NCI-H187 treated with DMSO at 0.1 percent for 48 hours (cell line): ENCODE measurements around the gene ABCA7.

Experiments
- DNase-seq: peaks from one replicate; lab custom pipeline; 2025; lab: John Stamatoyannopoulos, UW

ABCA7 gene

DNA sequence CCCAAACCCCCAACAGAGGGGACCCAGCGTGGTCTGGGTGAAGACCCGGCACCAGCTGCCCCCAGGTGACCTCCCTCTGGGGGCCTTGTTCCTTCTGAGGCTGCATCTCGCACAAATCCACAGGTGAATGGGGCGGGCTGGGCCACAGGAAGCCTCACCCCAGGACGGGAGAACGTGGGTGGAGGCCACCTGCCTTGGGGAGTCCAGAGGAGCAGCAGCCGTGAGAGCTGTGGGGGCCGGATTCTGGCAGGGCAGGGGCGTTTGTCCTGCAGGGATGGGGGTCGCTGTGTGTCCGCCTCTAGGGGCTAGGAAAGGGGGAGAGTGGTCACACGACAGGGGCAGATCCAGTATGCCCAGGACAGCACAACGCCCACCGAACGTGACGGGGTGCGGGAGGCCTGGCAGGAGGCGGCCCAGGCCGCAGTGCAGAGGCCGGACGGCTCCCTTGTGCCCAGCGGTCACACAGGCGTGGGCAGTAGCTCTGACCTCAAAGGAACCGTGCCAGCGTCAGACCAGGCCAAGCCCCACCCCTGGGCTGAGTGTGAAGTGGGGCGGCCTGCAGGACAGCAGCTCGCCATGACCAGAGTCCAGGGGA, 48.6 kb downstream of the ABCA7 start:
- no peak for DNase-seq

DNA sequence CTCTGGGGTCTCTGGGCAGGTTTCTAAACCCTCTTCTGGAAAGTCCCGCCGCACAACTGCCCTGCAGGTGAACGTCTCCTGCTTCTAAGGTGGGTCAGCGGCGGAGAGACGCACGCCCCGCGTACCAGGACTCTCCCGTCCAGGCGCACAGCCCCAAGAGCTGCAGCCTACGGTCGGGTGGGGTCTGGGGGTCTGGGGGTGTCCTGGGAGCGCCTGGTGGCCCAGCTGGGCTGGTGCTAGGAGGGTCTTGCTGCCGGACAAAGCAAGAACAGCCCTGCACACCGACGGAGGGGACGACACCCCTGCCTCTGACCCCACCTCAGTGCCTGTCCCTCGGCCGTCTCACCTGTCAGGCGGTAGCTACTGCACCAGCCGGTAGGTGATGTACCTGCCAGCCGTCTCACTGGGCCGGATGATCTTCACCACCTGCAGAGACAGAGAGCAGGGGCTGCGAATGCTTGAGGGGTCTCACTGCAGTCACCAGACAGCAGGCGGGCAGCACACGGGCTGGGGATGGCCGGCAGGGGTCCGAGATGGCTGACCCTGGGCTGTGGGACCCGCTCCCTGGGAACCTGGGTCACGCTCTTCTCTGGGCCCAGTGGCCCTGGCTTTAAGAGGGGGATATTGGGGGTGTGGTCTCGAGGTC, 49.3 kb downstream of the ABCA7 start:
- no peak for DNase-seq

DNA sequence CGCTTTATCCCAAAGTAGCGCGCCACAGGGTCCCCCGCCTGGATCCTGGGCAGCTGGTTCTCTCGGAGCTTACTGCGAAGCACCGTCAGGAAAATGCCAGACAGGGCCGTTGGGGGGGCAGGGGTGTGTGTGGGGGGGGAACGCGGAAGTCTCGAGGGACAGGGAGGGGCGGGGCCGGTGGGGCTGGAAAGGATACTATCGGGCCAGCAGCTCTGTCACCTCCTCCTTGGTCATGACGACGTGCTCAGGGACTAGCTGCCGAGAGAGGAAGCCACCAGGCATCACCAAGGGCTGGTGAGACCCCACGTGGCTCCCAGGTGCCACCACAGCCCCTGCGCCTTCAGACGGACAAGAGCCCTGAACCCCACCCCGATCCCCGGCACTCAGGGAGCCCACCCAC, 50.0 kb downstream of the ABCA7 start:
- DNase-seq, result no peak

DNA sequence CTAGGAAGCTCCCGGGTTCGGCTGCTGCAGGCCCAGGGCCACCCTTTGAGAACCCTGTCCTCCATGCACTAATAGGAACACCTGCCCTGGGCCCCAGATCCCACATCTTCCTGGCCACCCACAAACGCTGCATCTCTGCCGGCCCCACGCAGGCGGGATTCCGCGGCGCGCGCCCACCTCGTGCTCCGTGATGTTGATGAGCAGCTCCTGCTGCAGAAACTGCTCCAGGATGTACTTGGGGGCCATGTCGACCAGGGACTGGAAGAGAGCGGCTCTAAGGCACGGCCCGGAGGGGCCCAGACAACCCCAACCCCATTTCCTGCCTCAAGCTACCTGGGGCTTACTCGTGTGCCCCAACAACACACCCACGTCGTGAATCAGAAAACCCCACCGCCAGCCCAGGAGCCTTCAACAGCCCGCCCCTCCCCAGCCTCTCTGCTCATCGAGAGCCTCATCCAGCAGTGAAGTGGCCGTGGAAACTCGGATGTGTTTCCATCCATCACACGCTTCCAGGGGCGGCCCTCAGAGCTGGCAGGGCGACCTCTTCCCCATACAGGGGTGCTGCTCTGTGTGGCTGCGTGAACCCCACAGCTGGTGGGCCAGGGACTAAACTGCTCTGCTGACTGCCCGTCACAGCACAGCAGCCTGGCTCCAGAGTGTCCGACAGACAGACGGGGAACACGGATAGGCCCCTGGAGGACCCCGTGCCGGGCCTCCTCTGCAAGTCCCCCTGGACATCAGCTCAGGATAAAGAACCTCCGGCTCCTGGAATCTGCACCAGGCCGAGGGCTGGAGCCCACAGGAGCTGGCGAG, 51.0 kb downstream of the ABCA7 start:
- DNase-seq, result no peak

DNA sequence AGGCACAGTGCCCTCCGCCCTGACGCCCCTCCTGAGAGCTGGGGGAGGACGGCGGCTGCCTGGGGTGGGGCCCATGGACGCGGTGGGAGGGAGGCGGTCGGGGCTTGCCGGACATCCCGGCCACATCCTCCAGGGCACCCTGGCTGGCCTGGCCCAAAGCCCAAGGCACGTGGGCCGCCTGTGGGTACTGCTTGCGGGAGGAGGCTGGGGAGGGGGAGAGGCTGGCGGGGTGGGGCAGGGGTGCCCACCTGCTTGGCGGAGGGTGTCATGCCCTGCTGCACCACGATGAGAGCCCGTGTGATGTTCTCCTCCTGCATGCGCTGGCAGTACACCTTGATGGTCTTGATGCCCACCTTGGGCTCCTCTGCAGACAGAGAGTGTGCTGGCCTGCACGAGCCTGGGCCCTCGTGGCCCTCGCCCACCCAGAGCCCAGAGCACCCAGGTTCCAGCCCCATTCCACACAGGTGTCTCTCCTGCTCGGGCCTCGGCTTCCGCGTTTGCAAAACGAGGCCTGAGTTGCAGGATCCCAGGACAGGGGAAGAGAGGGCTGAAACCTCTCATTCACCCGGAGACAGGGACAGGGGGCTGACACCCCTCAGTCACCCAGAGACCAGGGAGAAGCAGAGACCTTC, 51.8 kb downstream of the ABCA7 start:
- no peak for DNase-seq

DNA sequence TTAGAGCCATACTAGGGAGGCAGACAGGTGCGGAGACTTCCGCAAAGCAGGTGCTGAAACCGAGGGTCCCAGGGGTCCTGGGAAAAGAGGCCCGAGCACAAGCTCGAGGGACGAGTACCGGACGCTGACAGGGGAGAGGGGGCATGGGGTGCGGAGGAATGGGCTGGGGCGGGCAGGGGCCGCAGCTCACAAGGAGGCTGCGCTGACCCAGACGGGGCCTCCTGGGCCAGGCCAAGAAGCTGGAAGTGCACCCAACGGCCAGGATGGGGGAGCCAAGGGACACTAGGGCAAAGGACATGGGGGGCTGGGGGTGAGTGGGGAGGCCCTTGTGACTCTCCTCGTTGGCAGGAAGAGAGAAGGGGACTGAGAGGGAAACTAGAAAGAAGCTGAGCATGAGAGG, 53.4 kb downstream of the ABCA7 start:
- DNase-seq, result no peak

DNA sequence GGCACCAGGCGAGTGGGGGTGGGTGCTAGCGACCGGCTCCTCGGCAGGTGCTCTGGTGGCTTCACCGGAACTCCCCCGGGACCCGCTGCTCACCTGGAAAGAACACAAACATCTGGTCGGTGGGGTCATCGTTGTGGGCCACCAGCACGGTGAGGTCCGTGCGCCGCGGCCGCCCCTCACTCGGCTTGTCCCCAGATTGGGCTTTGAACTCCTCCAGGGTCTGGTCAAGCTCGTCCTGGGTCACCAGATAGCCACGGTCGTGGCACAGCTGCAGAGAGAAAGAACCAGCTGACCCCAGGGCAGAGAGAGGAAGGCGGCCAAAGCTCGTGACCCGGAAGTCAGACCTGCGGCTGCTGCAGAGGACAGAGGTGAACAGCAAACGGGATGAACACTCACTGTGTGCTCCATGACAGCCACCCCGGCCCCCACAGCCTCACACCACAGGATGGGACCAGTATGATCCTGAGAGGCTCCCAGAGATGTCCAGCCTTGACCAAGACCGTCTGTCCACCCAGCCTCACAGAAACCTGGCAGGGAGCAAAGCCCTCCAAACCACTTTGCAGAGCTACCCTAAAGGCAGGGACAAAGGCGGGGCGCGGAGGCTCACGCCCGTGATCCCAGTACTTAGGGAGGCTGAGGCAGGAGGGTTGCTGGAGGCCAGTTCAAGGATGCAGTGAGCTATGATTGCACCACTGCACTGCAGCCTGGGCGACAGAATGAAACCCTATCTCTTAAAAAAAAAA, 54.1 kb downstream of the ABCA7 start:
- DNase-seq, result no peak

DNA sequence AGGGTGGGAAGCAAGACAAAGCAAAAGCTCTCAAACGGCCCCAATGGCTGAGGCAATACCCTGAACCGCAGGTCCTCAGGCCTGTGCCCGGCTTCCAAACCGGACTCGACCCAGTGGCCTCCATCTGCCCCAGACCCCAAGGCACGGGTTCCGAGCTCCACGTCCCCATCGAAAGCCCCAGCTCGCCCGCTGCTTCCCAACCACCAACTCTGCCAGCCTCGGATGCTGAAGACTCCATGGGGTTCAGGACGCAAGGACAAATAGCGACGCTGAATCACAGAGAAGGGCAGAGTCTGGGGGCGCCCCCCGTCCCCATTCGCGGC, 54.7 kb downstream of the ABCA7 start:
- no peak for DNase-seq

DNA sequence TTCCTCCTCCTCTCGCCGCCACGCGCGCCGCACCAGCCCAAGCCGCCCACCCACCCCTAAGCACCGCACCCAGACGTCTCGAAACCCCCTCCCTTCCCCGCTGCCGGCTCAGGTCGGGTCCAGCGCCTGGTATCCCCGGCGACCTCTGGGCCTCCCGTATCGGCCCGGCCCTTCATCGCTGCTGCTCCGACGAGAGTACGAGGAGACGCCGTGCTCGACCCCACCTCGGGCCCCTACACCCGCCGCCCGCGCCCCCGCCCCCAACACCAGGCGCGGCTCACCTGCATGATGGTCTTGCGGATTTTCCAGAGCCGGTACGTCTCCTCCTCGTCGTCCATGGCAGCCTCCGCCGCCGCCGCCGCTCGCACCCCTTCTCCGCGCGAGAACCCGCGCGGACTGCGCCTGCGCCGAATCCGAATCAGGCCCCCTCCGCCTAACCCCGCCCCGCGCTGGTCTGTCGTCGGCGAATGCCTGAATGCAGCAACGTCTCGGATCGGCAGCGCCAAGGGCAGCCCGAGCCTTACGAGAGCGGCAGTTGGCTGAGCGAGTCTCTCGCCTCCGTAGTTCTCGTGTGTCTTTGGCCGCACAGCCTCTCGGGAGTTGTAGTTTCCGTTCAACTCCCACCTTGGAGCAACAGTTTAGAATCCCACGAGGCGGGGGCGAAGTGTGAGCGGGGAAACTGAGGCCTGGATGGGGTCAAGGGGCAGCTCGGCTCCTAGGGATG, 55.2 kb downstream of the ABCA7 start, which contains the start of gene POLR2E:
Gene POLR2E (minus strand): TSS at position 398 of the 724 bp plus-strand sequence. CDS start 60 bp downstream, at position 338.
- DNase-seq, result peak; percentile 88

DNA sequence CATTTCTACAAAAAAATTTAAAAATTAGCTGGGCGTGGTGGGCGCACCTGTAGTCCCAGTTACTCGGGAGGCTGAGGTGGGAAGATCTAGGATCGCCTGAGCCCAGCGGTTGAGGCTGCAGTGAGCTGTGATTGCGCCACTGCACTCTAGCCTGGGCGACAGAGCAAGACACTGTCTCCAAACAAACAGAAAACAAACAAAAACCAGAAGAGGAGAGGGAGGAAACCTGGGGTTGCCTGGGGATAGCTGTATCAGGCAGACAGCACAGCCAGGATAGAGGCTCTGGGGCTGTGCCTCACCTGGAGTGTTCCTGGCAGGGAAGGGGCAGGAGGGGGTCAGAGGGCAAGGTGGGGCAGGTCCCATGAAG, 57.9 kb downstream of the ABCA7 start:
- DNase-seq, result no peak

DNA sequence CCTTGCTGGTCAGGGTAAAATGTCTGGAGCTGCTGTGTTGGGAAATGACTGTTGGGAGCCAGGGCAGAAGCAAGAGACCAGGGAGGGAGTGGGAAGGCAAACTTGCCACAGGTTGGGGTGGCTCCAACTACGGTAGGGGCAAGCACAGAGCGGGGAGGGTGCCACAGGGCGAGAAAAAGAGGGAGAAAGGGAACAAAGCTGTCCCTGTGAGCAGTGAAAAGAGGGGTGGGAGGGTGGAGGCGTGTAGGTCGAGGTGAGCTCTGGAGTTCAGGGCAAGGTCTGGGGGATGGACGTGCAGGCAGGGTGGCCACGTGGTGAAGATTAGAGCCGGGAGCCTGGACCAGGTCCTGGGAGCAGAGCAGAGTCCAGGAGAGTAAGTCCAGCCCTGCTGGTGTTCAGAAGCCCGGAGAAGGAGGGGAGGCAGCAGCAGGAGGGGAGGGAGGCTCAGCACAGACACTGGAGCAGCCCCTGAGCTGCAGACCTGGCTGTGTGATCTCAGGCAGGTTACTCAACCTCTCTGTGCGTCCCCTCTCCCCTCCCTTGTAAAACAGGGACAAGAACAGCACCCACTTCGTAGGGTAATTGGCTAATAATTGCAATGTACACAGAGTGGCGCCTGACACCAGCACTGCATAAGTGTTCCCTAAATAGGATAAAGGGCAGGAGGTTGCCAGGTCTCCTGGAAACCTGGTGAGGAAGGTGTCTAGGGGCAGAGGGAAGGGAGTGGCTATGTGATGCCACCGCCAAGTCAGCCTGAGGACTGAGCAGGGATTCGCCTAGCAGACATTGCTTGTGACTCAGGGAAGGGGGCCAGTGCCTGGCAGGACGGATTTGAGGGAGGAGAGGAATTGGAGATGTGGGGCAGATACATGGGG, 58.5 kb downstream of the ABCA7 start:
- no peak for DNase-seq

DNA sequence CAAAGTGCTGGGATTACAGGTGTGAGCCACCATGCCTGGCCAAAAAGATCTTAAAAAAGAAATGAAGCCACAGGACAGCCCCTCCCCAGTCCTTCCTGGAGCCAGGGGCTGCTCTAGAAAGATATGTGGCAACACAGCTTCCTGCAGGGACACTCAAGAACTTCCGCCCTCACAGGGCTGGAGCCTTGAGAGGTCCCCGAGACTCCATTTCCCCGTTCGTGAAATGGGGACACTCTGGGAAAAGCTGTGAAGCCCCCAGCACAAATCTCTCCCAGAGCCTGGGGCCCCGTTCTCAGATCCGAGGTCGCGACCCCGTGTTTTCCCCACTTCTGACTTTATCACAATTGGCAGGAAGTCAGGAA, 61.4 kb downstream of the ABCA7 start:
- DNase-seq, result no peak

DNA sequence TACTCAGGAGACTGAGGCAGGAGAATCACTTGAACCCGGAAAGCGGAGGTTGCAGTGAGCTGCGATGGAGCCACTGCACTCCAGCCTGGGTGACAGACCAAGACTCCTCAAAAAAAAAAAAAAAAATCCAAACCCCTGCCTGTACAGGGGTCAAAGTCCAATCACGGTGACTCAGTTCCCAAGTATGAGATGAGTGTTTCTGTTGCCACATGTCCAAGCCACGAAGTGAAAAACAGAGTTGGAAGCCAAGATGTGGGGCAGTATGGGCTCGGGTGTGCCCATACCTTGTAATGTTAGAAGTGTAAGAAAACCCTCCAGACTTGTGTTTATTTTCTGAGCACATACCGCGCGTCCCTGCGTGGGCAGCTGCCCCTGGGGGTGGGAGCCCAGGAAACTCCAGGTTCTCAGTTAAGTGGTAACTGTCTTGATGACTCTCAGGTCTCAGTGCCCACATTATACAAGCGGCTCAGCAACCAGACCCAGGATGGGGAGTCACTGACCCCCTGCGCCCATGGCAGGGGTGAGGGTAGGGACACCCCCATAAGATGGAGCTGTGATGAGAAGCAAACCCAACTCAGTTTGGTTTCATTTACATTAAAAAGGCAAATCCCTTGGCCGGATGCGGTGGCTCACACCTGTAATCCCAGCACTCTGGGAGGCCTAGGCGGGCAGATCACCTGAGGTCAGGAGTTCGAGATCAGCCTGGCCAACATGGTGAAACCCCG, 62.7 kb downstream of the ABCA7 start:
- no peak for DNase-seq

DNA sequence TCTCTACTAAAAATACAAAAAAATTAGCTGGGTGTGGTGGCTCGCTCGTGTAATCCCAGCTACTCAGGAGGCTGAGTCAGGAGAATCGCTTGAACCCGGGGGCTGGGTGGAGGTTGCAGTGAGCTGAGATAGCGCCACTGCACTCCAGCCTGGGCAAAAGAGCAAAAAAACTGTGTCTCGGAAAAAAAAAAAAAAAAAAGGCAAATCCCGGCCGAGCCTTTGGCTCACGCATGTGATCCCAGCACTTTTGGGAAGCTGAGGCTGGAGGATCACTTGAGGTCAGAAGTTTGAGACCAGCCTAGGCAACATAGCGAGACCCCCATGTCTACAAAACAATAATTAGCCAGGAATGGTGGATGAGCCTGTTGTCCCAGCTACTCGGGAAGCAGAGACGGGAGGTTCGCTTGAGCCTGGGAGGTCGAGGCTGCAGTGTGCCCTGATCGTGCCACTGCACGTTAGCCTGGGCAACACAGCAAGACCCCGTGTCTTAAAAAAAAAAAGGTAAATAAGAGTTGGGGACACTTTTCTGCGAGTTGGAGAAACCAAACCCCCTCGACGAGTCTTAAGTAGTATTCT, 63.3 kb downstream of the ABCA7 start:
- no peak for DNase-seq

DNA sequence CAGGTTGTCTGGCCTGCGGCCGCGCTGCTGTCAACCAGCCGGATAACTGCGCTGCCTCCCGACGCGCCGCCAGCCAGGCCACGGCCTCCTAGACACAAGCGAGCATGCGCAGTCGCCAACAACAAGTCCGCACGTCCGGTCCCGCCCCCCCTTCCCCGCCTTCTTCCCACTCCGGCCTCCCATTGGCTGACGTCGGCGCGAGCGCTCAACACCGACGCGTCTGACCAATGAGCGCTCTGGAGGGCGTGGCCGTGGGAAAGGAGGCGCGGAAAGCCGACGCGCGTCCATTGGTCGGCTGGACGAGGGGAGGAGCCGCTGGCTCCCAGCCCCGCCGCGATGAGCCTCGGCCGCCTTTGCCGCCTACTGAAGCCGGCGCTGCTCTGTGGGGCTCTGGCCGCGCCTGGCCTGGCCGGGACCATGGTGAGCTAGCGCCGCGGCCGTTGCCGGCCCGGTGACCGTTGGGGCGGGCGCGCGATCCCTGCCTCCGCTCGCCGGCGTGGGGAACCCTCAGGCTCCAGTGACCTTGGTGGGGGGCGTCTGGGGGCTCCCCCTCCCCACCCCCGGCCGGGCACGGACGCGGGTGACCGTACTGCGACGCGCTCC, 63.9 kb downstream of the ABCA7 start, which contains the start of gene GPX4:
Gene GPX4 (plus strand): TSS at position 287 of the 603 bp plus-strand sequence. CDS start 50 bp downstream, at position 337.
- DNase-seq, result peak; percentile 92

DNA sequence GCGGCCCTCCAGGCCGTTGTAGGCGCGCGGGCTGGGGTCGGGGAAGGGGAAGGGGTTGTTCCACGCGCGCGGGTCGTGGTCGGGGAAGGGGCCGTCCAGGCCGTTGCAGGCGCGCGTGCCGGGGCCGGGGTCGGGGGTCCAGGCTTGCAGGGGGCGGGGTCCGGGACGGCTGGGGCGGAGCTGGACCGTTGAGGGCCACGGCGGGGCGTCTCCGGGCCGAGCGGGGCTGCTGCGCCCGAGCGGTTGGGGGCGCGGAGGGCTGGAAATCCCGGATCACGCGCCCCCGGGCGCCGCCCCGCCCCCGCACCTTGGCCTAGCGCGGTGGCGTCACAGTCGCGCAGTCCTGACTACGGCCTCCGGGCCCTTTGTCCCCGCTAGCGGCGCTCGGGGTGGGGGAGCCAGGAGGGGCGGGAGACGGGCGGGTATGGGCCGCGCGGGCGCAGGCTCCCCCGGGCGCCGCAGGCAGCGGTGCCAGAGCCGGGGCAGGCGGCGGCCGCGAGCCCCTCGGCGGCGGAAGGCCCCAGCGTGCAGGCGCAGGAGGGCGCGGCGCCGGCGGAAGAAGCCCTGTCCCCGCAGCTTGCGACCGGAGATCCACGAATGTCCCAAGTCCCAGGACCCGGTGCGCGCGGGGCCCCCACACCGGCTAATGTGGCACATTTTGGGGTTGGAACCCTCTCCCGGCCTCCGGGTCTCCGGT, 64.6 kb downstream of the ABCA7 start:
- DNase-seq, result no peak

DNA sequence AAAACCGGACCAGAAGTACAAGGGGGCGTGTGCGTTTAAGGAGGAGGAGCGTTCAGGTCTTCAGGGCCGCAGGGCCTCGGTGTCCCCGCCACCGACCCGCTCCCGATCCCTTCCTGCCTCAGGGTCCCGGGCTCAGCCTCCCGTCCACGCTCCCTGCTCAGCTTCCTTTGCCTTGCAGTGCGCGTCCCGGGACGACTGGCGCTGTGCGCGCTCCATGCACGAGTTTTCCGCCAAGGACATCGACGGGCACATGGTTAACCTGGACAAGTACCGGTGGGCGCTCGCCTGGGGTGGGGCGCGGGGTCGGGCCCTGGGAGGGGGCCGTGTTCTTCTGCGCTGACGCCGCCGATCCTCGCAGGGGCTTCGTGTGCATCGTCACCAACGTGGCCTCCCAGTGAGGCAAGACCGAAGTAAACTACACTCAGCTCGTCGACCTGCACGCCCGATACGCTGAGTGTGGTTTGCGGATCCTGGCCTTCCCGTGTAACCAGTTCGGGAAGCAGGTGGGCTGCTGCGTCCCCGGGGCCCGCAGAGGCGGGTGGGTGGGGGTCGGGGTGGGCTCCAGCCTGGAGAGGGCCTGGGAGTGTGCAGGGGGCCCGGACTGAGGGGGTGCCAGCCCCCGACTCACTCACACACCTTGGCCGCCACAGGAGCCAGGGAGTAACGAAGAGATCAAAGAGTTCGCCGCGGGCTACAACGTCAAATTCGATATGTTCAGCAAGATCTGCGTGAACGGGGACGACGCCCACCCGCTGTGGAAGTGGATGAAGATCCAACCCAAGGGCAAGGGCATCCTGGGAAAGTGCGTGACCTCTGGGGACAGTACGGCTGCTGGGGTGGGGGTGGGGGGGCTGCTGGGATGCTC, 65.3 kb downstream of the ABCA7 start:
- DNase-seq, result no peak
